PC-3 (cell line): ENCODE measurements around the gene GLS2. TPM values are rescaled to one million over a fixed set of nuclear protein-coding genes. Genes with fewer than 3 reads are reported as not detected.
"Not testable (repeated sequence)": the region's sequence is repeated elsewhere in the genome, so short reads cannot be mapped to it uniquely, and the experiment has no call there.

Experiments used
- ATAC-seq: fragments of 200-7000 bp; cut with Tn5 transposase; 2 replicates; pipeline ENCODE4 v1.9.1; 2020; ENCODE audit warnings: mild to moderate bottlenecking, moderate library complexity
- BruUV-seq: library from RNA; stranded (reverse); fragments of 400-500 nt; replicated peaks from 2 replicates; lab custom pipeline; 2021; lab: Mats Ljungman, UMichigan
- CTCF ChIA-PET: fragments of 300-600 bp; sonication (Branson Sonifier 250); formaldehyde crosslinking; loops from one replicate; lab custom pipeline; 2022; ENCODE audit warnings: antibody characterized with exemption; lab: Charles Lee
- POLR2A ChIA-PET: fragments of 300-600 bp; sonication (Branson Sonifier 250); formaldehyde crosslinking; loops from one replicate; lab custom pipeline; 2022; ENCODE audit warnings: antibody characterized with exemption; ENCODE audit not compliant: unreplicated experiment; lab: Charles Lee
- DNase-seq: peaks from one replicate; pipeline ENCODE4 v3.0.0-alpha.2; 2015
- H2AFZ ChIP-seq: fragments of 300-600 bp; sonication (generic); 2 replicates; pipeline ENCODE4 v1.6.0; 2016; ENCODE audit warnings: antibody characterized with exemption, low read length
- H3F3A ChIP-seq: fragments of 300-600 bp; sonication (generic); one replicate; pipeline ENCODE4 v1.6.0; 2017; ENCODE audit warnings: antibody characterized with exemption, low read length, control low read depth, mild to moderate bottlenecking; ENCODE audit not compliant: unreplicated experiment
- H3K27ac ChIP-seq: fragments of 300-600 bp; sonication (generic); 2 replicates; pipeline ENCODE4 v1.5.1; 2016; ENCODE audit warnings: mild to moderate bottlenecking, low read length
- H3K27me3 ChIP-seq: fragments of 300-600 bp; sonication (generic); 2 replicates; pipeline ENCODE4 v1.6.1; 2016; ENCODE audit warnings: low read length, mixed read lengths
- H3K36me3 ChIP-seq: fragments of 300-600 bp; sonication (generic); 2 replicates; pipeline ENCODE4 v1.6.1; 2016; ENCODE audit warnings: low read depth, mixed run types, low read length, mixed read lengths
- H3K4me1 ChIP-seq: fragments of 300-600 bp; sonication (generic); 2 replicates; pipeline ENCODE4 v1.5.1; 2016; ENCODE audit warnings: low read length; ENCODE audit not compliant: insufficient read depth
- H3K4me2 ChIP-seq: fragments of 300-600 bp; sonication (generic); 2 replicates; pipeline ENCODE4 v1.6.0; 2016; ENCODE audit warnings: low read length
- H3K4me3 ChIP-seq: fragments of 300-600 bp; sonication (generic); 2 replicates; pipeline ENCODE4 v1.5.1; 2016; ENCODE audit warnings: mild to moderate bottlenecking, low read length, mixed read lengths
- H3K79me2 ChIP-seq: fragments of 300-600 bp; sonication (generic); 2 replicates; pipeline ENCODE4 v1.6.1; 2017; ENCODE audit warnings: low read length, mixed read lengths
- H3K9ac ChIP-seq: fragments of 300-600 bp; sonication (generic); 2 replicates; pipeline ENCODE4 v1.6.0; 2016; ENCODE audit warnings: mild to moderate bottlenecking, low read length
- H3K9me2 ChIP-seq: fragments of 300-600 bp; sonication (generic); replicated peaks from 2 replicates; pipeline ENCODE4 v1.6.1; 2016; ENCODE audit warnings: mixed run types, low read length, mixed read lengths
- H3K9me3 ChIP-seq: fragments of 300-600 bp; sonication (generic); 2 replicates; pipeline ENCODE4 v1.6.1; 2016; ENCODE audit warnings: low read length, mixed read lengths
- H4K20me1 ChIP-seq: fragments of 300-600 bp; sonication (generic); 2 replicates; pipeline ENCODE4 v1.6.1; 2016; ENCODE audit warnings: low read length, mixed read lengths
- CTCF ChIP-seq: fragments of 300-600 bp; sonication (generic); conservative IDR thresholded peaks from 2 replicates; pipeline ENCODE4 v1.5.1; 2017; ENCODE audit warnings: antibody characterized with exemption, low read depth, mild to moderate bottlenecking, low read length
- EZH2 ChIP-seq: fragments of 300-600 bp; sonication (generic); IDR thresholded peaks from one replicate; pipeline ENCODE4 v1.6.1; 2017; ENCODE audit warnings: antibody characterized with exemption, mild to moderate bottlenecking, low read length; ENCODE audit not compliant: unreplicated experiment
- EZH2phosphoT487 ChIP-seq: fragments of 300-600 bp; sonication (generic); IDR thresholded peaks from 2 replicates; pipeline ENCODE4 v1.6.1; 2018; ENCODE audit warnings: mild to moderate bottlenecking, antibody characterized with exemption, low read length, borderline replicate concordance
- intact Hi-C: fragments of 100-400 bp; cut with micrococcal nuclease; formaldehyde crosslinking; loops from 2 replicates; pipeline ENCODE4 v1.9.0; 2023
- total RNA-seq: library from RNA; depleted of rRNA; stranded (reverse); fragments of >200 nt; gene quantifications from 2 replicates; pipeline ENCODE4 v1.2.3, GENCODE V29; 2014

Gene GLS2
- total RNA-seq, 1 experiment from 2014 or later = 4.0 TPM

GRCh38 chr12:56510786-56511185, 22.8 kb upstream of the GLS2 start:
- POLR2A ChIA-PET = no interaction called here
- Histone ChIP-seq H2AFZ (no peak overlapping the region), H3K27me3 (no peaks in the 10 kb centered on the region), H3K27ac (no peak overlapping the region), H4K20me1 (no peaks in the 10 kb centered on the region), H3K36me3 (no peaks in the 10 kb centered on the region), H3K4me1 (no peaks in the 10 kb centered on the region), H3K9me3 (no peaks in the 10 kb centered on the region), H3K9me2 (no peaks in the 10 kb centered on the region), H3K9ac (no peak overlapping the region), H3K4me2 (no peak overlapping the region), H3F3A (no peaks in the 10 kb centered on the region), H3K79me2 (no peaks in the 10 kb centered on the region), H3K4me3 (no peak overlapping the region)
- intact Hi-C loops = no loop called here
- DNase-seq (no peak), ATAC-seq (no peak)
- BruUV-seq = no TSS peak
- CTCF ChIA-PET = no interaction called here
- no peak for TF ChIP-seq EZH2phosphoT487
- TF ChIP-seq CTCF = no peak
- no peak for TF ChIP-seq EZH2

GRCh38 chr12:56499879-56500278, 11.9 kb upstream of the GLS2 start:
- H3K9me2 ChIP-seq, H4K20me1 ChIP-seq, H3K4me2 ChIP-seq, H3F3A ChIP-seq, H3K27ac ChIP-seq, H3K4me3 ChIP-seq, H3K9ac ChIP-seq, H3K27me3 ChIP-seq, H3K79me2 ChIP-seq, H3K36me3 ChIP-seq, ATAC-seq, H2AFZ ChIP-seq, H3K9me3 ChIP-seq, DNase-seq, H3K4me1 ChIP-seq, BruUV-seq, POLR2A ChIA-PET, CTCF ChIA-PET: not testable (repeated sequence)
- intact Hi-C loops = loop anchor here (5.0 kb wide), 1 partner anchor 92 kb away; no protein-coding TSS in a partner anchor

GRCh38 chr12:56499452-56499851, 11.5 kb upstream of the GLS2 start:
- H3K4me2 ChIP-seq, DNase-seq, POLR2A ChIA-PET, H3K27me3 ChIP-seq, H3K79me2 ChIP-seq, H3F3A ChIP-seq, CTCF ChIA-PET, H3K36me3 ChIP-seq, H3K4me3 ChIP-seq, H4K20me1 ChIP-seq, H3K9ac ChIP-seq, ATAC-seq, H3K27ac ChIP-seq, H2AFZ ChIP-seq, H3K4me1 ChIP-seq, BruUV-seq, H3K9me2 ChIP-seq, H3K9me3 ChIP-seq: not testable (repeated sequence)
- intact Hi-C loops = loop anchor here (5.0 kb wide), 1 partner anchor 93 kb away; no protein-coding TSS in a partner anchor

- intact Hi-C loops = loop anchor here (5.0 kb wide), 1 partner anchor 94 kb away; no protein-coding TSS in a partner anchor
- H3K9ac ChIP-seq, H3K36me3 ChIP-seq, H3K9me3 ChIP-seq, H3K4me2 ChIP-seq, H3K4me1 ChIP-seq, ATAC-seq, H2AFZ ChIP-seq, H4K20me1 ChIP-seq, DNase-seq, H3K4me3 ChIP-seq, BruUV-seq, CTCF ChIA-PET, H3K9me2 ChIP-seq, H3K27me3 ChIP-seq, POLR2A ChIA-PET, H3K27ac ChIP-seq, H3F3A ChIP-seq, H3K79me2 ChIP-seq: not testable (repeated sequence)
Measured at GRCh38 chr12:56498126-56498902, 10.4 kb upstream of the GLS2 start.

- H3K27ac ChIP-seq, H3K36me3 ChIP-seq, H3K9ac ChIP-seq, H4K20me1 ChIP-seq, POLR2A ChIA-PET, CTCF ChIA-PET, H3K4me1 ChIP-seq, H3K9me3 ChIP-seq, H3K27me3 ChIP-seq, H3K9me2 ChIP-seq, H3K4me3 ChIP-seq, H3F3A ChIP-seq, H3K79me2 ChIP-seq, BruUV-seq: not testable (repeated sequence)
- peak; percentile 22; the same call in 1 of the 2 replicates for ATAC-seq
- intact Hi-C loops = loop anchor here (5.0 kb wide), 1 partner anchor 96 kb away; no protein-coding TSS in a partner anchor
- H3K4me2 ChIP-seq = 0 out of 2 replicates have a peak overlapping the region, but pooled peaks have one; percentile 46
- 0 out of 2 replicates have a peak overlapping the region, but pooled peaks have one; percentile 30 for H2AFZ ChIP-seq
- peak; percentile 46 for DNase-seq
Measured at GRCh38 chr12:56496704-56497103, 8.7 kb upstream of the GLS2 start.
